ENCODE results near the gene MARCHF10.

GRCh38 chr17:62722625-62723024 lies 85.5 kb downstream of the MARCHF10 start:
- TF ChIP-seq CTCF (IDR thresholded peaks at IDR 0.05; ENCODE audit: low read depth, low read length), result no peak
- no peak for TF ChIP-seq POLR2A (IDR thresholded peaks at IDR 0.05; ENCODE audit: extremely low read depth, insufficient read length)
- TF ChIP-seq MAX (IDR thresholded peaks at IDR 0.05; ENCODE audit: low read depth, low read length), result no peak
- TF ChIP-seq MYC (IDR thresholded peaks at IDR 0.05; ENCODE audit: low read depth, low read length), result no peak

Measured in NB4 (cell line).